IMR-90 (cell line): ENCODE measurements around the gene HTT.

Experiments used
- CTCF ChIP-seq: conservative IDR thresholded peaks from 2 replicates; pipeline ENCODE4 v1.5.1; 2012; ENCODE audit warnings: mild to moderate bottlenecking, low read depth, low read length, improper control_type of control experiment
- POLR2A ChIP-seq: IDR thresholded peaks from 2 replicates; pipeline ENCODE4 v1.6.1; 2012; ENCODE audit warnings: mild to moderate bottlenecking, low read depth, low read length
- SMC3 ChIP-seq: fragments of 150-350 bp; IDR thresholded peaks from 2 replicates; pipeline ENCODE4 v1.6.1; 2016; ENCODE audit warnings: low read depth, mild to moderate bottlenecking, antibody characterized with exemption, low read length, moderate library complexity
- USF2 ChIP-seq: fragments of 150-350 bp; IDR thresholded peaks from 2 replicates; pipeline ENCODE4 v1.6.1; 2017; ENCODE audit warnings: mild to moderate bottlenecking, antibody characterized with exemption, low read length, low read depth

GRCh38 chr4:3029464-3029863 is 45.0 kb upstream of the HTT start:
- TF ChIP-seq CTCF (no peak), POLR2A (no peak), USF2 (no peak), SMC3 (no peak)
